ENCODE data around the gene CAMK2D. TPM values are rescaled to one million over a fixed set of nuclear protein-coding genes. Genes with fewer than 3 reads are reported as not detected.
A peak's percentile ranks its signal among the peaks of the same experiment; 100 is the strongest.

The CAMK2D gene
- total and polyA plus RNA-seq, 8 donors = 8.8 to 155 (median 64.5) TPM

GRCh38 chr4:113662581-113662980 is 99.0 kb downstream of the CAMK2D start:
- WGBS, 5 donors = 75 to 96% (median 90%) methylated on average over 3 of the region's 3 CpGs
- intact Hi-C loops (cut with DNase I; ENCODE audit: low total_unique reads) = no loop called here
- DNase-seq = no peak
- peaks cover 19 to 39% (median 26%) of the 10 kb centered on the region in 4 donors for H3K4me1 ChIP-seq
- H3K36me3 ChIP-seq = no peaks in the 10 kb centered on the region
- H3K9me3 ChIP-seq = no peaks in the 10 kb centered on the region
- no peak overlapping the region for H3K4me3 ChIP-seq
- H3K27me3 ChIP-seq = no peaks in the 10 kb centered on the region
- H3K27ac ChIP-seq = no peak overlapping the region
- TF ChIP-seq POLR2AphosphoS5 (IDR thresholded peaks at IDR 0.05) = no peak
- no peak for TF ChIP-seq EP300 (IDR thresholded peaks at IDR 0.05)
- TF ChIP-seq CTCF (IDR thresholded peaks at IDR 0.05) = no peak
- no peak for TF ChIP-seq POLR2A (IDR thresholded peaks at IDR 0.05)

GRCh38 chr4:113659127-113659526 is 102.4 kb downstream of the CAMK2D start:
- H3K27ac ChIP-seq = peak overlapping the region in 1 of 5 donors; percentile 24
- 86 to 100% (median 92%) methylated on average over 1 of the region's 1 CpG for WGBS, 5 donors

GRCh38 chr4:113657586-113658233 is 103.8 kb downstream of the CAMK2D start:
- Histone ChIP-seq H3K4me1 (peaks cover 12 to 30% (median 21%) of the 10 kb centered on the region in 4 donors), H3K27me3 (no peaks in the 10 kb centered on the region), H3K27ac (peak overlapping the region in 1 of 5 donors; percentile 33), H3K9me3 (no peaks in the 10 kb centered on the region), H3K4me3 (no peak overlapping the region), H3K36me3 (no peaks in the 10 kb centered on the region)
- no peak for TF ChIP-seq CTCF (IDR thresholded peaks at IDR 0.05)
- no peak for TF ChIP-seq POLR2A (IDR thresholded peaks at IDR 0.05)
- TF ChIP-seq EP300 (IDR thresholded peaks at IDR 0.05) = no peak
- TF ChIP-seq POLR2AphosphoS5 (IDR thresholded peaks at IDR 0.05) = no peak
- WGBS, 5 donors = 43 to 64% (median 53%) methylated on average over 3 of the region's 3 CpGs
- DNase-seq = no peak
- intact Hi-C loops (cut with DNase I; ENCODE audit: low total_unique reads) = no loop called here

More at GRCh38 chr4:113659127-113659526, 102.4 kb downstream of the CAMK2D start:
- peaks cover 12 to 29% (median 21%) of the 10 kb centered on the region in 4 donors for H3K4me1 ChIP-seq
- TF ChIP-seq POLR2AphosphoS5 (IDR thresholded peaks at IDR 0.05) (no peak), POLR2A (IDR thresholded peaks at IDR 0.05) (no peak), CTCF (IDR thresholded peaks at IDR 0.05) (no peak), EP300 (IDR thresholded peaks at IDR 0.05) (no peak)
- no peaks in the 10 kb centered on the region for H3K27me3 ChIP-seq
- intact Hi-C loops (cut with DNase I; ENCODE audit: low total_unique reads) = no loop called here
- H3K9me3 ChIP-seq = no peaks in the 10 kb centered on the region
- no peak for DNase-seq
- H3K36me3 ChIP-seq = no peaks in the 10 kb centered on the region
- H3K4me3 ChIP-seq = no peak overlapping the region

GRCh38 chr4:113653871-113654270 is 107.7 kb downstream of the CAMK2D start:
- intact Hi-C loops (cut with DNase I; ENCODE audit: low total_unique reads) = no loop called here
- Histone ChIP-seq H3K4me3 (no peak overlapping the region), H3K9me3 (no peaks in the 10 kb centered on the region), H3K27ac (no peak overlapping the region), H3K36me3 (no peaks in the 10 kb centered on the region), H3K27me3 (no peaks in the 10 kb centered on the region), H3K4me1 (peaks cover 12 to 40% (median 22%) of the 10 kb centered on the region in 4 donors)
- 91 to 96% (median 94%) methylated on average over 3 of the region's 3 CpGs for WGBS, 5 donors
- no peak for DNase-seq
- TF ChIP-seq POLR2AphosphoS5 (IDR thresholded peaks at IDR 0.05) (no peak), POLR2A (IDR thresholded peaks at IDR 0.05) (no peak), EP300 (IDR thresholded peaks at IDR 0.05) (no peak), CTCF (IDR thresholded peaks at IDR 0.05) (no peak)

Measured in stomach (tissue), 9 donors.